Osteocyte (in vitro differentiated cells): ENCODE data around the gene TDRD9. TPM values are rescaled to one million over a fixed set of nuclear protein-coding genes. Genes with fewer than 3 reads are reported as not detected.

Experiments
- DNase-seq: peaks from one replicate; pipeline ENCODE4 v3.0.0; 2021; ENCODE audit warnings: mixed read lengths; ENCODE audit not compliant: unreplicated experiment; ENCODE audit errors: extremely low spot score
- H3K27ac Mint-ChIP-seq: one replicate; pipeline ENCODE4 v1.8.0; 2021; ENCODE audit warnings: mild to moderate bottlenecking, mixed read lengths; ENCODE audit not compliant: unreplicated experiment
- H3K27me3 Mint-ChIP-seq: one replicate; pipeline ENCODE4 v1.8.0; 2021; ENCODE audit warnings: mixed read lengths; ENCODE audit not compliant: unreplicated experiment
- H3K36me3 Mint-ChIP-seq: one replicate; pipeline ENCODE4 v1.8.0; 2021; ENCODE audit warnings: mixed read lengths; ENCODE audit not compliant: unreplicated experiment
- H3K4me1 Mint-ChIP-seq: one replicate; pipeline ENCODE4 v1.8.0; 2021; ENCODE audit warnings: mixed read lengths; ENCODE audit not compliant: unreplicated experiment
- H3K4me3 Mint-ChIP-seq: one replicate; pipeline ENCODE4 v1.8.0; 2021; ENCODE audit warnings: mild to moderate bottlenecking, moderate library complexity, mixed read lengths; ENCODE audit not compliant: unreplicated experiment
- H3K9me3 Mint-ChIP-seq: one replicate; pipeline ENCODE4 v1.8.0; 2021; ENCODE audit warnings: mixed read lengths; ENCODE audit not compliant: unreplicated experiment
- CTCF ChIP-seq: fragments of 200-600 bp; sonication (generic); IDR thresholded peaks from 2 replicates; pipeline ENCODE4 v1.5.0; 2021; ENCODE audit warnings: antibody characterized with exemption, mild to moderate bottlenecking, moderate library complexity
- total RNA-seq: library from RNA; stranded (reverse); gene quantifications from 2 replicates; pipeline ENCODE4 v1.2.1, GENCODE V29; 2021

TDRD9 gene
- total RNA-seq, 1 donor from 2014 or later = not detected

- H3K4me3 Mint-ChIP-seq = no peak overlapping the region
- no peak overlapping the region for H3K27ac Mint-ChIP-seq
- no peaks in the 10 kb centered on the region for H3K4me1 Mint-ChIP-seq
Measured at GRCh38 chr14:103894034-103894722, 34.1 kb upstream of the TDRD9 start.

GRCh38 chr14:103894723-103895059 lies 33.6 kb upstream of the TDRD9 start:
- Mint-ChIP-seq H3K27ac (no peak overlapping the region), H3K4me3 (no peak overlapping the region), H3K36me3 (no peaks in the 10 kb centered on the region), H3K9me3 (no peaks in the 10 kb centered on the region), H3K4me1 (no peaks in the 10 kb centered on the region), H3K27me3 (no peaks in the 10 kb centered on the region)
- no peak for TF ChIP-seq CTCF
- no peak for DNase-seq

More at GRCh38 chr14:103894034-103894722, 34.1 kb upstream of the TDRD9 start:
- no peaks in the 10 kb centered on the region for H3K36me3 Mint-ChIP-seq
- TF ChIP-seq CTCF = no peak
- no peaks in the 10 kb centered on the region for H3K9me3 Mint-ChIP-seq
- DNase-seq = no peak
- H3K27me3 Mint-ChIP-seq = no peaks in the 10 kb centered on the region

- no peaks in the 10 kb centered on the region for H3K27me3 Mint-ChIP-seq
- H3K4me1 Mint-ChIP-seq = no peaks in the 10 kb centered on the region
- no peak for DNase-seq
- H3K4me3 Mint-ChIP-seq = no peak overlapping the region
- no peaks in the 10 kb centered on the region for H3K36me3 Mint-ChIP-seq
- H3K9me3 Mint-ChIP-seq = no peaks in the 10 kb centered on the region
- TF ChIP-seq CTCF = no peak
- no peak overlapping the region for H3K27ac Mint-ChIP-seq
Measured at GRCh38 chr14:103896578-103896977, 31.7 kb upstream of the TDRD9 start.

- no peak overlapping the region for H3K27ac Mint-ChIP-seq
Measured at GRCh38 chr14:103897075-103897947, 30.9 kb upstream of the TDRD9 start.

More at GRCh38 chr14:103897075-103897947, 30.9 kb upstream of the TDRD9 start:
- H3K36me3 Mint-ChIP-seq = no peaks in the 10 kb centered on the region
- TF ChIP-seq CTCF = no peak
- no peaks in the 10 kb centered on the region for H3K4me1 Mint-ChIP-seq
- no peaks in the 10 kb centered on the region for H3K27me3 Mint-ChIP-seq
- DNase-seq = no peak
- no peaks in the 10 kb centered on the region for H3K9me3 Mint-ChIP-seq
- H3K4me3 Mint-ChIP-seq = no peak overlapping the region
